Measurements from ENCODE around the gene KNDC1. TPM values are rescaled to one million over a fixed set of nuclear protein-coding genes. Genes with fewer than 3 reads are reported as not detected.
"Not testable (repeated sequence)": the region's sequence is repeated elsewhere in the genome, so short reads cannot be mapped to it uniquely, and the experiment has no call there.

Gene KNDC1
- total RNA-seq, 2 donors from 2014 or later, result 0.29 to 0.32 TPM

- TF ChIP-seq CTCF (IDR thresholded peaks at IDR 0.05), result no peak
- intact Hi-C loops (cut with DNase I), result no loop called here
Measured at GRCh38 chr10:133133471-133134231, 26.4 kb upstream of the KNDC1 start.

DNA sequence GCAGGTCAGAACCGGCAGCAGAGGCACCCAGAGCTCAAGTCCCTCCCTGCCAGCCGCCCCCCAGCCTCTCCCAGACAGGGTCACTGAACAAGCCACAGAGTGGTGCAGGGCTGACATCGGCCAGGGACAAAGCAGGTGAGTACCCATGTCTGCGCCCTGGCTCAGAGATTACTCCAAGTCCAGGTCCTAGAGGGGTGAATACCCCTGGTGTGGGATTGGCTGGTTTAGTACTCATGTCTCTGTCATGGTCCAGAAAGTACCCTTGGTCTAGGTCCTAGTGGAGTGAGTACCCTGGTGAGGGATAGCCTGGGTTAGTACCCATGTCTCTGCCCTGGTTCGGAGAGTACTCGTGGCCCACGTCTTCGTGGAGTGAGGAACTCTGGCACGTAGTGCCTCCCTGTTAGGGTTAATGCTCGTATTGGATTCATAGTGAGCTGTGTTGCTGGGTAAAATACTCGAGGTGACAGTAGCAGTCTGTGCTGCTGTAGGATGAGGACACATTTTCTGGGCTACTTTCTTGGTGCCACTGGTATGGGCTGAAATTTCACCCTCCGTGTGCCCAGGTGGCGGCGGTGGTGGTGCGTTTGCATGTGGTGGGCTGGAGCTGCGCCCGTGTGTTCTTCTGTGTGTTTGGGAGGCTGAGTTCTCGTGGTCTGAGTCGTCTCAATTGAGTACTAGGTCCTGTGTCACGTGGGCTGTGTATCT, 25.5 kb upstream of the KNDC1 start:
- Histone ChIP-seq H3K9me3 (no peaks in the 10 kb centered on the region), H3K36me3 (no peaks in the 10 kb centered on the region), H3K27ac (no peak overlapping the region), H3K4me3 (no peak overlapping the region), H3K27me3 (no peaks in the 10 kb centered on the region), H3K4me1 (no peaks in the 10 kb centered on the region), H3K9ac (ENCODE audit: low read depth in 2 of 2, low read length in 2 of 2) (no peak overlapping the region)
- no peak for TF ChIP-seq CTCF (IDR thresholded peaks at IDR 0.05)
- no peak for DNase-seq
- intact Hi-C loops (cut with DNase I), result no loop called here

More at GRCh38 chr10:133133471-133134231, 26.4 kb upstream of the KNDC1 start:
- no peak overlapping the region for H3K27ac ChIP-seq
- H3K4me1 ChIP-seq, result no peaks in the 10 kb centered on the region
- H3K27me3 ChIP-seq, result no peaks in the 10 kb centered on the region
- no peak overlapping the region for H3K9ac ChIP-seq (ENCODE audit: low read depth in 2 of 2, low read length in 2 of 2)
- H3K4me3 ChIP-seq, result no peak overlapping the region
- no peak for DNase-seq
- no peaks in the 10 kb centered on the region for H3K36me3 ChIP-seq
- no peaks in the 10 kb centered on the region for H3K9me3 ChIP-seq

GRCh38 chr10:133135116-133135465, 24.9 kb upstream of the KNDC1 start:
- DNase-seq, result no peak
- no peak for TF ChIP-seq CTCF (IDR thresholded peaks at IDR 0.05)
- intact Hi-C loops (cut with DNase I), result no loop called here

DNA sequence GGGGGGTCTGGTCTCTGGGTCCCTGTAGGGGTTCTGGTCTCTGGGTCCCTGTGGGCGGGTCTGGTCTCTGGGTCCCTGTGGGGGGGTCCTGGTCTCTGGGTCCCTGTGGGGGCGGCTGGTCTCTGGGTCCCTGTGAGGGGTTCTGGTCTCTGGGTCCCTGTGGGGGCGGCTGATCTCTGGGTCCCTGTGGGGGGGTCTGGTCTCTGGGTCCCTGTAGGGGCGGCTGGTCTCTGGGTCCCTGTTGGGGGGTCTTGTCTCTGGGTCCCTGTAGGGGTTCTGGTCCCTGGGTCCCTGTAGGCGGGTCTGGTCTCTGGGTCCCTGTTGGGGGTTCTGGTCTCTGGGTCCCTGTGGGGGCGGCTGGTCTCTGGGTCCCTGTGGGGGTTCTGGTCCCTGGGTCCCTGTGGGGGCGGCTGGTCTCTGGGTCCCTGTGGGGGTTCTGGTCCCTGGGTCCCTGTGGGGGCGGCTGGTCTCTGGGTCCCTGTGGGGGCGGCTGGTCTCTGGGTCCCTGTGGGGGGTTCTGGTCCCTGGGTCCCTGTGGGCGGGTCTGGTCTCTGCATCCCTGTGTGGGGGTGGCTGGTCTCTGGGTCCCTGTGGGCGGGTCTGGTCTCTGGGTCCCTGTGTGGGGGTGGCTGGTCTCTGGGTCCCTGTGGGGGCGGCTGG, 22.4 kb upstream of the KNDC1 start:
- H3K9me3 ChIP-seq; H3K27me3 ChIP-seq; intact Hi-C loops (cut with DNase I); H3K36me3 ChIP-seq; H3K4me3 ChIP-seq; H3K9ac ChIP-seq (ENCODE audit: low read depth in 2 of 2, low read length in 2 of 2); DNase-seq; H3K27ac ChIP-seq; H3K4me1 ChIP-seq: not testable (repeated sequence)

More at GRCh38 chr10:133135116-133135465, 24.9 kb upstream of the KNDC1 start:
- Histone ChIP-seq H3K27me3 (no peaks in the 10 kb centered on the region), H3K9ac (ENCODE audit: low read depth in 2 of 2, low read length in 2 of 2) (no peak overlapping the region), H3K9me3 (no peaks in the 10 kb centered on the region), H3K4me1 (no peaks in the 10 kb centered on the region), H3K4me3 (no peak overlapping the region), H3K36me3 (no peaks in the 10 kb centered on the region), H3K27ac (no peak overlapping the region)

- no peak for DNase-seq
- Histone ChIP-seq H3K9ac (ENCODE audit: low read depth in 2 of 2, low read length in 2 of 2) (no peak overlapping the region), H3K9me3 (no peaks in the 10 kb centered on the region), H3K4me1 (no peaks in the 10 kb centered on the region), H3K27ac (no peak overlapping the region), H3K27me3 (peaks cover 5% of the 10 kb centered on the region), H3K36me3 (no peaks in the 10 kb centered on the region), H3K4me3 (no peak overlapping the region)
- intact Hi-C loops (cut with DNase I), result loop anchor here (10.0 kb wide), 1 partner anchor 155 kb away; no protein-coding TSS in a partner anchor
- TF ChIP-seq CTCF (IDR thresholded peaks at IDR 0.05), result no peak
Measured at GRCh38 chr10:133139551-133140065, 20.4 kb upstream of the KNDC1 start.

Measured in colonic mucosa (tissue), 4 donors.